RWPE2 (cell line): Measurements from ENCODE around the gene USP44.

ENCODE experiments used
- ATAC-seq: fragments of 200-7000 bp; cut with Tn5 transposase; 3 replicates; pipeline ENCODE4 v1.9.1; 2021; ENCODE audit warnings: low read depth
- DNase-seq: peaks from one replicate; pipeline ENCODE4 v3.0.0-alpha.2; 2020; ENCODE audit warnings: low spot score
- H3K27ac ChIP-seq: fragments of 450-650 bp; 2 replicates; pipeline ENCODE4 v1.5.1; 2017; ENCODE audit warnings: mild to moderate bottlenecking; ENCODE audit not compliant: poor library complexity, severe bottlenecking
- H3K27me3 ChIP-seq: fragments of 250-450 bp; sonication (Bioruptor Pico); 2 replicates; pipeline ENCODE4 v1.5.1; 2021; ENCODE audit warnings: mild to moderate bottlenecking, moderate library complexity; ENCODE audit not compliant: insufficient read depth, poor library complexity, severe bottlenecking
- H3K36me3 ChIP-seq: fragments of 250-450 bp; sonication (Bioruptor Pico); 2 replicates; pipeline ENCODE4 v1.5.1; 2020; ENCODE audit warnings: low read depth, mild to moderate bottlenecking, moderate library complexity
- H3K4me1 ChIP-seq: fragments of 250-450 bp; sonication (Bioruptor Pico); 2 replicates; pipeline ENCODE4 v1.5.1; 2021; ENCODE audit warnings: mild to moderate bottlenecking, moderate library complexity; ENCODE audit not compliant: insufficient read depth, poor library complexity, severe bottlenecking
- H3K4me3 ChIP-seq: fragments of 250-450 bp; sonication (Bioruptor Pico); 2 replicates; pipeline ENCODE4 v1.5.1; 2021; ENCODE audit warnings: mild to moderate bottlenecking, moderate library complexity; ENCODE audit not compliant: severe bottlenecking
- H3K9me3 ChIP-seq: fragments of 250-450 bp; sonication (Bioruptor Pico); 2 replicates; pipeline ENCODE4 v1.5.1; 2021; ENCODE audit warnings: mild to moderate bottlenecking, moderate library complexity; ENCODE audit not compliant: severe bottlenecking
- CTCF ChIP-seq: fragments of 450-650 bp; IDR thresholded peaks from one replicate; pipeline ENCODE4 v1.5.1; 2017; ENCODE audit warnings: mild to moderate bottlenecking, moderate library complexity; ENCODE audit not compliant: poor library complexity, severe bottlenecking

Gene USP44

GRCh38 chr12:95506707-95507523 lies 44.4 kb downstream of the USP44 start:
- H3K4me1 ChIP-seq: no peaks in the 10 kb centered on the region
- H3K27me3 ChIP-seq: no peaks in the 10 kb centered on the region
- DNase-seq: no peak
- no peak for ATAC-seq
- TF ChIP-seq CTCF: no peak
- peaks cover 84% of the 10 kb centered on the region for H3K36me3 ChIP-seq
- H3K27ac ChIP-seq: no peak overlapping the region
- H3K4me3 ChIP-seq: no peak overlapping the region
- H3K9me3 ChIP-seq: no peaks in the 10 kb centered on the region

GRCh38 chr12:95505039-95505438 lies 46.2 kb downstream of the USP44 start:
- H3K4me3 ChIP-seq: no peak overlapping the region
- no peaks in the 10 kb centered on the region for H3K27me3 ChIP-seq
- H3K36me3 ChIP-seq: peaks cover 76% of the 10 kb centered on the region
- DNase-seq (no peak), ATAC-seq (no peak)
- H3K9me3 ChIP-seq: no peaks in the 10 kb centered on the region
- no peak overlapping the region for H3K27ac ChIP-seq
- no peak for TF ChIP-seq CTCF
- H3K4me1 ChIP-seq: no peaks in the 10 kb centered on the region

GRCh38 chr12:95504140-95504539 lies 47.1 kb downstream of the USP44 start:
- H3K4me3 ChIP-seq: no peak overlapping the region
- ATAC-seq (no peak), DNase-seq (no peak)
- TF ChIP-seq CTCF: no peak
- no peak overlapping the region for H3K27ac ChIP-seq
- peaks cover 75% of the 10 kb centered on the region for H3K36me3 ChIP-seq
- no peaks in the 10 kb centered on the region for H3K9me3 ChIP-seq
- no peaks in the 10 kb centered on the region for H3K4me1 ChIP-seq
- H3K27me3 ChIP-seq: no peaks in the 10 kb centered on the region

- no peak for TF ChIP-seq CTCF
- Histone ChIP-seq H3K27ac (no peak overlapping the region), H3K27me3 (no peaks in the 10 kb centered on the region), H3K9me3 (no peaks in the 10 kb centered on the region), H3K4me1 (no peaks in the 10 kb centered on the region), H3K36me3 (peaks cover 77% of the 10 kb centered on the region), H3K4me3 (no peak overlapping the region)
- DNase-seq (no peak), ATAC-seq (no peak)
These were observed 51.5 kb downstream of the USP44 start for GRCh38 chr12:95499772-95500171.

GRCh38 chr12:95498968-95499367 lies 52.3 kb downstream of the USP44 start:
- no peak for TF ChIP-seq CTCF
- no peaks in the 10 kb centered on the region for H3K4me1 ChIP-seq
- H3K9me3 ChIP-seq: no peaks in the 10 kb centered on the region
- DNase-seq (no peak), ATAC-seq (no peak)
- no peak overlapping the region for H3K27ac ChIP-seq
- H3K36me3 ChIP-seq: peaks cover 77% of the 10 kb centered on the region
- no peaks in the 10 kb centered on the region for H3K27me3 ChIP-seq
- no peak overlapping the region for H3K4me3 ChIP-seq
